GM12875 (cell line): ENCODE results near the gene IGSF22.

Experiments used
- H3K4me3 ChIP-seq: one replicate; pipeline ENCODE4 v1.5.1; 2011; ENCODE audit warnings: low read depth, low read length, control low read depth
- TF ChIP-seq, protein P1 (sequence below): IDR thresholded peaks from 2 replicates; pipeline ENCODE4 v1.5.1; 2011; ENCODE audit warnings: low read depth, mild to moderate bottlenecking, control low read depth, inconsistent platforms, low read length, moderate library complexity, borderline replicate concordance; ENCODE audit not compliant: insufficient read depth

Gene IGSF22

DNA sequence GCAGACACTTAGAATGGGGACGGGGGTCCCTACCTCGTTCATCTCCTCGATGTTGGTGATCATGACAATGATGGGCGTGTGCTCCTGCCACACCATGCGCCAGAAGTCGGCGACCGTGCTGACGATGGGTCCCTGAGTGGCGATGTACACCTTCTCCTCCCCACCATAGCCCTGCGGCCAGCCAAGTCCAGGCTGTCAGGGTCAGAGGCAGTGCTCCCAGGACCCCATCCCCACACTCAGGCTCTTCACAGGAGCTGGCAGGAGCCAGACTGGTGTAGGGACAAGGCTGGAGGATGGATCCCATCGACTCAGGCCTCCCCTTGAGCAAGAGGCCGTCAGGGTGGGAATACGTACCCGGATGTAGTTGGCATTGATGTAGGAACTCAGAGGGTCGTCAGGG, 7.2 kb upstream of the IGSF22 start:
- TF ChIP-seq, protein P1, sequence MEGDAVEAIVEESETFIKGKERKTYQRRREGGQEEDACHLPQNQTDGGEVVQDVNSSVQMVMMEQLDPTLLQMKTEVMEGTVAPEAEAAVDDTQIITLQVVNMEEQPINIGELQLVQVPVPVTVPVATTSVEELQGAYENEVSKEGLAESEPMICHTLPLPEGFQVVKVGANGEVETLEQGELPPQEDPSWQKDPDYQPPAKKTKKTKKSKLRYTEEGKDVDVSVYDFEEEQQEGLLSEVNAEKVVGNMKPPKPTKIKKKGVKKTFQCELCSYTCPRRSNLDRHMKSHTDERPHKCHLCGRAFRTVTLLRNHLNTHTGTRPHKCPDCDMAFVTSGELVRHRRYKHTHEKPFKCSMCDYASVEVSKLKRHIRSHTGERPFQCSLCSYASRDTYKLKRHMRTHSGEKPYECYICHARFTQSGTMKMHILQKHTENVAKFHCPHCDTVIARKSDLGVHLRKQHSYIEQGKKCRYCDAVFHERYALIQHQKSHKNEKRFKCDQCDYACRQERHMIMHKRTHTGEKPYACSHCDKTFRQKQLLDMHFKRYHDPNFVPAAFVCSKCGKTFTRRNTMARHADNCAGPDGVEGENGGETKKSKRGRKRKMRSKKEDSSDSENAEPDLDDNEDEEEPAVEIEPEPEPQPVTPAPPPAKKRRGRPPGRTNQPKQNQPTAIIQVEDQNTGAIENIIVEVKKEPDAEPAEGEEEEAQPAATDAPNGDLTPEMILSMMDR, result no peak

DNA sequence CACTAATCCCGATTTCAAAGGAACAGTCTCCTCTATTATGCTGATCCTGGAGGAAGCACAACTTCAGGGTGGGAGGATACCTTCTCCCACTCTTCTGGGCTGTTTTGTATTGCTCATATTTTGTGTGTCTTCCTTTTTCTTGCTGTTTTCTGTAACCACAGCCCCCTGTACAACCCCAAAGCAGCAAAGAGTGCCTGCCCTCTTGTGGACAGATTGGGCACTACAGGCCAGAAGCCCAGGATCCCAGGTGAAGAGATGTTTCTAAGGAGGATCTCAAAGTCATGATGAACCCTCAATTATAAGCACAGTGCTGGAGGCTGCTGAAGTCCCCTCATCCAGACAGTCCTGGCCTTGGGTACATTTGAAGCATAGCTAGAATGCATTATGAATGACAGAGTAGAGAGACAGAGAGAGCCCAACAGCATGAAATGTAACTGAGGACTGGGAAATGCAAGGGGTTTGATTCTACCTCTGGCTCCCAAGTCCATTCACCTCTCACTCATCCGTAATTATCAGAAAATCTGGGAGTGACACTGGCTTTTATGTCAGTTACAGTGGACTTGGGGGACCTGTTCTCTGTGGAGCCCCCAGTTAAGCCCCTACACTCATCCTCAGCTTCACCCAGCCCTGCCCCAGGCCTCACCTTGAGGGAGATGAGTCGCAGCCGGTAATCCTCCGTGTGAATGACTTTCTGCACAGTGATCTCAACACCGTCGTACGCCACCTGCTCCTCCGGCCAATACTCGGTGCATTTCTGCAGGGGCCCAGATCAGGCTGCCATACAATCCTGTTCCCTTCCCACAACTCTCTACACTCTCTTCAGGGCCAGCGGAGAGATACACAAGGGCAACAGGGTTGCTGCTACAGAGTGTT, 6.2 kb upstream of the IGSF22 start:
- no peak overlapping the region for H3K4me3 ChIP-seq
- TF ChIP-seq, protein P1, result peak; percentile 97

More for the DNA sequence above, 7.2 kb upstream of the IGSF22 start:
- H3K4me3 ChIP-seq, result no peak overlapping the region

DNA sequence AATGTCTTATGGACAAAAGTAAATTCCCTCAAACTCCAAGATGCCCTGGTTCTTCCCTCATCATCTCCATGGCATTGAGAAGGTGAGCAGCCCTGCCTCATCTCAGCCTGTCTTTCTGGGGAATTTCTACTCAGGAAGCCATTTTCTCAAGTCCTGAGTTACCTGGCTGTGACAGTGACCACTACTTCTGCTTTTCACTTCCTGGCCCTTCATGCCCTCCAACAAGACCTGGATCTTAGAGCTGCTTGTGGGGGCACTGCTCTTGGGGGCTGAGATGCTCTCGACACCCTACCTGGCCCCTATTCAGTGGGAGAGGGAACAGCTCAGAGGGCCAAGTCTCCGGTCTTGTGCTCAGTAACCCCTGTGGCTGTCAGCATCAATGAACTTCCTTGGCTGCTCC, 5.5 kb upstream of the IGSF22 start:
- TF ChIP-seq, protein P1, result no peak
- no peak overlapping the region for H3K4me3 ChIP-seq

DNA sequence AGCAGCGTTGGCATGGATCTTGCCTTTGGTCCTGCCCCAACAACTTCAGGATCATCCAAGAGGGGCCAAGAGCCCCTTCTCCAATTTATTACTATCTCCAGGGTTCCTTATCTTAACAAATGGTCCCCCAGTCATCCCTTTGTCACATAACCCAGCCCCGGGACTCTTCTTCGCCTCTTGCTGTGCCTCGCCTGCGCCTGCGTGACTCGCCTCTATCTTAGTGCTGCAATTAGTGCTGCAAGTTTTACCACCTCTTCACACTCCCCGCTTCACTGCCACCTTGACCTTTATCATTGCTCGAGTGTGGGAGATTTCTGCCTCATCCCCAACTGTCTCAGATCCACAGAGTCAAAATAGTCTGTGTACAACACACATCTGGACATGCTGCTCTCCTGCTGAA, 4.0 kb upstream of the IGSF22 start:
- no peak overlapping the region for H3K4me3 ChIP-seq
- TF ChIP-seq, protein P1, result no peak

DNA sequence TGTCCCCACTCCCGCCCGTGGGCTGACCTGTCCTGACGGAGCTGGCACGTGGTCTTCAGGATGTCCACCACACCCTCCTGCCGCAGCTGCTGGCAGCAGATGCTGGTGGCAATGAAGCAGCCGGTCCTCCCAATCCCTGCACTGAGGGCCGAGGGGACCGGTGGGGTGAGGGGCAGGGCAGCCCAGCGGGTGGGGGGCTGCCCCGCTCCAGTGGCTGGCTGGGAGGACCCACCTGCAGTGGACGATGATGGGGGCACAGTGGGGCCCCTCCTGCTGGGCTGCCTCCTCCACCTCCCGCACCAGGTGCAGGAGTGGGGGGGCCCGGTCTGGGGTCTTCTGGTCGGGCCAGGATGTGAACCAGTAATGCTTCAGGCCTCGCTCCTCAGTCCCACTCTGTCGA, 3.4 kb upstream of the IGSF22 start:
- no peak overlapping the region for H3K4me3 ChIP-seq
- TF ChIP-seq, protein P1, result no peak

DNA sequence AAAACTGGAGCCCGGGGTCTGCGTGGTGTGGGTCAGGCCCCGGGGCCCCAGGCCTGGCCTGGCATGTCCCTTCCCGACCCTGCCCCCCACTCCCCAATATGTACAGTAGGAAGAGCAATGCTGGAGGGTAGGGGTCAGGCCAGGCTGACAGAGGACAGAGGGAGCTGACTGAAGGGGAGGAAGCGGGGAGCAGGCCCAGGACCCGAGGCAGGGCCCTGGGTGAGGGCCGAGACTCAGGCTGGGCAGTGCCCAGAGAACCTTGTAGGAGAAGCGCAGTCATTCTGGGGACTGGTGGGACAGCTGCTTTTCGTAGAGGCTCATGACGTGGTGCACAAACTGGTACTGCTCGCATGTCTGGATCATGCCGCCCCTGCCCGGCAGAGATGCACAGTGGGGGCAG, 2.7 kb upstream of the IGSF22 start:
- TF ChIP-seq, protein P1, result no peak

DNA sequence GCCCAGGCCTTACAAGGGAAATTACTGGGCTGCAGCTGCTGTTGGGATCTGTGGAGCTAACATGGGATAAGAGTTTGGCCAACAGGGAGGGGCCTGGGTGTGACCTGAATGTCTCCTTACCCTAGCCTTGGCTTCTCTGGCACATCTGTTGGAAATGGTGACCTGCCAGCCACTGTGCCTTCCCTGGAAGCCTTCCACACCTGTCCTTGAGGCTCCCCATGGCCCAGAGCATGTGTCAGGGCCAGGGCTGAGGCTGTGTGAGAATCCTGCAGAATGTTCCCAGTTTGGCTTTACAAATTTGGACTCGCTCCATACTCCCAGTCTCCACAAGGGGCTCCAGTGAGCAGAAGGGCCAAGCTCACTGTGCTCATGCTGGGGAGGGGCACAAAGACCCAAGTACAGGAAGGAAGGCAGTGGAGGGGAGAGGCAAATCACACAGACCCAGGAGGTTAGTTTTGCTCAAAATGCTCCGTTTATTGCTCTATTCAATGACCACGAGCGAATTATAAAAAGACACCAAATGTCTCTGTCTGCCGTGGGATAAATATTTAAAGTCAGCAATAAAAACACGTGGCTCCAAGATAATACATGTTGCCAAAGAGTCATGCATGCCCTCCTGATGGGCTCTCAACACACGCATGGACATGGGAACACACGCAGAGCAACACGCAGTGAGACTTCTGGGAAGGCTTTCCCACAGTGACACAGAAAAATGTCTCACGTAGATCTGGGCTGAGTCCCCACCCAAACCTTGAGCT, 1.7 kb upstream of the IGSF22 start:
- TF ChIP-seq, protein P1, result peak; percentile 97

More for the DNA sequence above, 2.7 kb upstream of the IGSF22 start:
- H3K4me3 ChIP-seq, result no peak overlapping the region

More for the DNA sequence above, 1.7 kb upstream of the IGSF22 start:
- no peak overlapping the region for H3K4me3 ChIP-seq
